HepG2 (cell line): ENCODE results near the gene RASSF7. TPM values are rescaled to one million over a fixed set of nuclear protein-coding genes. Genes with fewer than 3 reads are reported as not detected.

Experiments
- ATAC-seq: fragments of 200-7000 bp; cut with Tn5 transposase; 3 replicates; pipeline ENCODE4 v1.9.1; 2020; ENCODE audit warnings: mild to moderate bottlenecking, moderate library complexity
- BruUV-seq: library from RNA; stranded (reverse); fragments of 400-500 nt; replicated peaks from 2 replicates; lab custom pipeline; 2021; lab: Mats Ljungman, UMichigan
- CTCF ChIA-PET: fragments of 300-600 bp; formaldehyde crosslinking; extraction: SDS; loops from one replicate; lab custom pipeline; 2021; ENCODE audit warnings: low total read pairs, inconsistent platforms, low intra/inter-chr PET ratio; lab: Yijun Ruan, JAX
- POLR2A ChIA-PET: fragments of 350-600 bp; sonication (Branson Sonifier 250); formaldehyde crosslinking; loops from one replicate; lab custom pipeline; 2020; ENCODE audit warnings: antibody characterized with exemption, inconsistent platforms; lab: Yijun Ruan, JAX
- DNase-seq: peaks from one replicate; pipeline ENCODE4 v3.0.0-alpha.2; 2015; ENCODE audit warnings: low spot score
- FAIRE-seq: peaks from 3 replicates; lab custom pipeline; 2011; peaks lifted over from hg19 to GRCh38; lab: Jason Lieb, UNC
- H2AFZ ChIP-seq: one replicate; pipeline ENCODE4 v1.6.1; 2011; ENCODE audit warnings: low read length, inconsistent platforms
- H3K27ac ChIP-seq: fragments of 300-600 bp; 3 replicates; pipeline ENCODE4 v1.8.0; 2011; ENCODE audit warnings: mixed run types, mild to moderate bottlenecking, mixed read lengths, low read length, inconsistent platforms; ENCODE audit not compliant: insufficient read depth; ENCODE audit errors: extremely low read length
- H3K27me3 ChIP-seq, 2 experiments: fragments of 200-600 bp in 1 of 2; 2 replicates in 1 of 2; 3 replicates in 1 of 2; pipeline versions ENCODE4 v1.6.0 to v1.8.0; 2011; ENCODE audit warnings: low read length in 2 of 2, mild to moderate bottlenecking in 2 of 2, moderate library complexity in 2 of 2, inconsistent platforms in 1 of 2; ENCODE audit not compliant: insufficient read depth in 2 of 2, control insufficient read depth in 1 of 2
- H3K36me3 ChIP-seq, 2 experiments: fragments of 200-600 bp in 1 of 2; replicated peaks in 1 of 2; 2 replicates in 1 of 2; 3 replicates in 1 of 2; pipeline versions ENCODE4 v1.5.1 to v1.8.0; 2011; ENCODE audit warnings: low read length in 2 of 2, inconsistent platforms in 1 of 2; ENCODE audit not compliant: insufficient read depth in 2 of 2, control insufficient read depth in 1 of 2
- H3K4me1 ChIP-seq: 2 replicates; pipeline ENCODE4 v1.5.1; 2012; ENCODE audit warnings: low read length, inconsistent platforms; ENCODE audit not compliant: insufficient read depth
- H3K4me2 ChIP-seq: 2 replicates; pipeline ENCODE4 v1.6.0; 2011; ENCODE audit warnings: low read depth, low read length, inconsistent platforms
- H3K4me3 ChIP-seq, 3 experiments: fragments of 200-600 bp in 1 of 3; sonication (generic), shearing (Covaris generic) in 1 of 3; replicated peaks in 1 of 3; 2 replicates each; pipeline ENCODE4 v1.5.1; 2011 to 2016; ENCODE audit warnings: low read length in 3 of 3, inconsistent platforms in 2 of 3, low read depth in 2 of 3, mild to moderate bottlenecking in 2 of 3, control low read depth in 1 of 3, mixed read lengths in 1 of 3; ENCODE audit not compliant: insufficient read depth in 1 of 3
- H3K79me2 ChIP-seq: one replicate; pipeline ENCODE4 v1.6.1; 2011; ENCODE audit warnings: low read length, inconsistent platforms; ENCODE audit not compliant: insufficient read depth
- H3K9ac ChIP-seq: 2 replicates; pipeline ENCODE4 v1.6.0; 2011; ENCODE audit warnings: mild to moderate bottlenecking, low read depth, low read length, inconsistent platforms; ENCODE audit not compliant: insufficient read depth
- H3K9me3 ChIP-seq: 2 replicates; pipeline ENCODE4 v1.5.1; 2012; ENCODE audit warnings: mild to moderate bottlenecking, low read length
- H4K20me1 ChIP-seq: 2 replicates; pipeline ENCODE4 v1.6.0; 2011; ENCODE audit warnings: inconsistent platforms, mild to moderate bottlenecking, low read length, moderate library complexity; ENCODE audit not compliant: insufficient read depth
- POLR2AphosphoS5 ChIP-seq: IDR thresholded peaks from 2 replicates; pipeline ENCODE4 v1.6.1; 2012; ENCODE audit warnings: low read depth, low read length
- SP5 ChIP-seq: IDR thresholded peaks from 2 replicates; pipeline ENCODE4 v1.6.1; 2016; ENCODE audit warnings: low read depth, borderline replicate concordance
- U2AF2 ChIP-seq: fragments of 200-400 bp; formaldehyde crosslinking; IDR thresholded peaks from 2 replicates; pipeline ENCODE4 v1.6.1; 2017; ENCODE audit warnings: low read depth, mild to moderate bottlenecking, low read length
- ZFX ChIP-seq: sonication (generic); formaldehyde crosslinking; IDR thresholded peaks from 2 replicates; pipeline ENCODE4 v1.4.0; 2020; ENCODE audit warnings: mild to moderate bottlenecking, low read depth, missing genetic modification reagents, moderate library complexity
- ZNF34 ChIP-seq: sonication (generic); formaldehyde crosslinking; IDR thresholded peaks from 2 replicates; pipeline ENCODE4 v1.4.0; 2020; ENCODE audit warnings: mild to moderate bottlenecking, missing genetic modification reagents, borderline replicate concordance
- ZNF496 ChIP-seq: sonication (generic); formaldehyde crosslinking; IDR thresholded peaks from 2 replicates; pipeline ENCODE4 v1.8.1; 2023; ENCODE audit warnings: mild to moderate bottlenecking, moderate library complexity, missing genetic modification reagents; ENCODE audit not compliant: insufficient replicate concordance
- ZNF547 ChIP-seq: sonication (generic); formaldehyde crosslinking; IDR thresholded peaks from 2 replicates; pipeline ENCODE4 v1.5.1; 2020; ENCODE audit warnings: mild to moderate bottlenecking, missing genetic modification reagents
- ZNF615 ChIP-seq: sonication (generic); formaldehyde crosslinking; IDR thresholded peaks from 2 replicates; pipeline ENCODE4 v1.5.0; 2020; ENCODE audit warnings: mild to moderate bottlenecking, missing genetic modification reagents, borderline replicate concordance
- ZNF788 ChIP-seq: sonication (generic); formaldehyde crosslinking; IDR thresholded peaks from 2 replicates; pipeline ENCODE4 v1.5.0; 2020; ENCODE audit warnings: mild to moderate bottlenecking, missing genetic modification reagents, borderline replicate concordance
- ZZZ3 ChIP-seq: sonication (generic); formaldehyde crosslinking; IDR thresholded peaks from 2 replicates; pipeline ENCODE4 v1.4.0; 2020; ENCODE audit warnings: missing genetic modification reagents, mild to moderate bottlenecking, borderline replicate concordance
- WGBS: methylation state at CpG from one replicate; pipeline ENCODE4 v1.1.6; 2017; ENCODE audit warnings: low lambda C conversion rate; 5-methylcytosine and 5-hydroxymethylcytosine counted together
- in situ Hi-C: cut with HindIII; loops from 2 replicates; pipeline ENCODE4 v1.10.0; 2017; ENCODE audit warnings: low pct_unique_long_range_greater_than_20kb; ENCODE audit not compliant: extremely low pct_ligation_motif_present
- intact Hi-C: fragments of 100-400 bp; cut with micrococcal nuclease; formaldehyde crosslinking; loops from one replicate; pipeline ENCODE4 v1.10.0; 2022; ENCODE audit not compliant: unreplicated experiment
- polyA plus RNA-seq, 8 experiments: library from polyadenylated mRNA; depleted of rRNA in 3 of 8; stranded (reverse) in 7 of 8; unstranded in 1 of 8; fragments of >200 nt; fragmentation: Illumina TruSeq in 4 of 8; extraction: Trizol in 4 of 8; gene quantifications; 2 replicates each; pipeline versions ENCODE4 v1.2.1 to v1.2.3, GENCODE V29; 2011 to 2016; ENCODE audit warnings: low read depth in 4 of 8, missing spikeins in 1 of 8, mixed read lengths in 1 of 8; ENCODE audit not compliant: insufficient read depth in 1 of 8
- total RNA-seq, 5 experiments: library from RNA; depleted of rRNA; stranded (reverse); fragments of >200 nt; fragmentation: Illumina TruSeq; extraction: Trizol; gene quantifications; 2 replicates each; pipeline ENCODE4 v1.2.3, GENCODE V29; 2016; ENCODE audit warnings: low read depth in 1 of 5
- TF ChIP-seq, protein P1 (sequence below): sonication (generic); formaldehyde crosslinking; IDR thresholded peaks from 2 replicates; pipeline ENCODE4 v1.4.0; 2020; ENCODE audit warnings: missing genetic modification reagents, mild to moderate bottlenecking, borderline replicate concordance
- TF ChIP-seq, protein P2 (sequence below): sonication (generic); formaldehyde crosslinking; IDR thresholded peaks from 2 replicates; pipeline ENCODE4 v1.4.0; 2020; ENCODE audit warnings: mild to moderate bottlenecking, low read depth, missing genetic modification reagents
- TF ChIP-seq, protein P3 (sequence below): sonication (generic); formaldehyde crosslinking; IDR thresholded peaks from 2 replicates; pipeline ENCODE4 v1.5.0; 2020; ENCODE audit warnings: missing genetic modification reagents, mild to moderate bottlenecking, borderline replicate concordance

The RASSF7 gene
- total and polyA plus RNA-seq, 2 of the 13 experiments (the other 11 are each of a cell fraction or from before 2014, with no cell fraction given) = 20.2 to 28.6 TPM

DNA sequence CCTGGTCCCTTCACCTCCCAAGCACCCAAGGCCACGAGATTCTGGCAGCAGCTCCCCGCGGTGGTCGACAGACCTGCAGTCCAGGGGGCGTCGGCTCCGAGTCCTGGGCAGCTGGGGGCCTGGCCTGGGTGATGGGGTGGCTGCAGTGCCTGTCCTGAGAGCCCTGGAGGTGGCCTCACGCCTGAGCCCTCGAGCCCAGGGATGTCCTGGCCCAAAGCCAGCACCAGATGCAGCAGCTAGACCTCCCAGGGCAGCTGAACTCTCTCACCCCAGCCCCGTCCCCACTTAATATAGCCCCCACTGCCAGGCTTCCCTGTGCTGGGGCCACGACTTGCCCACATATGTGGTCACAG is 6.8 kb upstream of the RASSF7 start:
- Histone ChIP-seq H3K4me1 (peaks cover 71% of the 10 kb centered on the region), H3K27me3 (peaks cover 11 to 23% of the 10 kb centered on the region in 2 experiments; a peak in 4 of 5 replicates), H3K4me3 (peak overlapping the region in 2 of 3 experiments; percentile 47 to 71; a peak in 3 of 6 replicates), H3K79me2 (no peaks in the 10 kb centered on the region), H2AFZ (no peak overlapping the region), H3K9ac (peak overlapping the region; percentile 17; the same call in 1 of the 2 replicates), H3K9me3 (no peaks in the 10 kb centered on the region), H3K27ac (no peak overlapping the region), H3K4me2 (peak overlapping the region; percentile 86), H4K20me1 (no peaks in the 10 kb centered on the region), H3K36me3 (no peaks in the 10 kb centered on the region)
- in situ Hi-C loops = loop anchor here (10.0 kb wide), 1 partner anchor 71 kb away; the partner anchor contains the start of genes CDHR5 and SCT
- ChIA-PET CTCF (no interaction called here), POLR2A (interaction anchor here (0.6 to 1.4 kb wide), 7 partner anchors 9 to 101 kb away, joined by 3 to 5 read pairs (median 4); partner anchors contain the start of gene HRAS)
- no TSS peak for BruUV-seq
- WGBS = 0% methylated on average over 3 of the region's 11 CpGs
- ATAC-seq = peak; percentile 15
- no peak for DNase-seq
- intact Hi-C loops = loop anchor here (10.0 kb wide), 1 partner anchor 61 kb away; the partner anchor contains the start of gene IRF7
- no peak for FAIRE-seq
- TF ChIP-seq ZNF788 (CRISPR knock-in tag) (no peak), ZNF547 (CRISPR knock-in tag) (no peak), ZNF496 (CRISPR knock-in tag) (no peak), ZNF34 (CRISPR knock-in tag) (no peak), POLR2AphosphoS5 (no peak), ZZZ3 (CRISPR knock-in tag) (0 out of 2 replicates have a peak, but pooled peaks have one; percentile 22), ZNF615 (CRISPR knock-in tag) (no peak), ZFX (CRISPR knock-in tag) (0 out of 2 replicates have a peak, but pooled peaks have one; percentile 17), U2AF2 (no peak), SP5 (CRISPR knock-in tag) (no peak)
- TF ChIP-seq, protein P1, sequence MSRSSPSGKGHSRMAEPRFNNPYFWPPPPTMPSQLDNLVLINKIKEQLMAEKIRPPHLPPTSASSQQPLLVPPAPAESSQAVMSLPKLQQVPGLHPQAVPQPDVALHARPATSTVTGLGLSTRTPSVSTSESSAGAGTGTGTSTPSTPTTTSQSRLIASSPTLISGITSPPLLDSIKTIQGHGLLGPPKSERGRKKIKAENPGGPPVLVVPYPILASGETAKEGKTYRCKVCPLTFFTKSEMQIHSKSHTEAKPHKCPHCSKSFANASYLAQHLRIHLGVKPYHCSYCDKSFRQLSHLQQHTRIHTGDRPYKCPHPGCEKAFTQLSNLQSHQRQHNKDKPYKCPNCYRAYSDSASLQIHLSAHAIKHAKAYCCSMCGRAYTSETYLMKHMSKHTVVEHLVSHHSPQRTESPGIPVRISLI (CRISPR knock-in tag) = 0 out of 2 replicates have a peak, but pooled peaks have one; percentile 39
- TF ChIP-seq, protein P2, sequence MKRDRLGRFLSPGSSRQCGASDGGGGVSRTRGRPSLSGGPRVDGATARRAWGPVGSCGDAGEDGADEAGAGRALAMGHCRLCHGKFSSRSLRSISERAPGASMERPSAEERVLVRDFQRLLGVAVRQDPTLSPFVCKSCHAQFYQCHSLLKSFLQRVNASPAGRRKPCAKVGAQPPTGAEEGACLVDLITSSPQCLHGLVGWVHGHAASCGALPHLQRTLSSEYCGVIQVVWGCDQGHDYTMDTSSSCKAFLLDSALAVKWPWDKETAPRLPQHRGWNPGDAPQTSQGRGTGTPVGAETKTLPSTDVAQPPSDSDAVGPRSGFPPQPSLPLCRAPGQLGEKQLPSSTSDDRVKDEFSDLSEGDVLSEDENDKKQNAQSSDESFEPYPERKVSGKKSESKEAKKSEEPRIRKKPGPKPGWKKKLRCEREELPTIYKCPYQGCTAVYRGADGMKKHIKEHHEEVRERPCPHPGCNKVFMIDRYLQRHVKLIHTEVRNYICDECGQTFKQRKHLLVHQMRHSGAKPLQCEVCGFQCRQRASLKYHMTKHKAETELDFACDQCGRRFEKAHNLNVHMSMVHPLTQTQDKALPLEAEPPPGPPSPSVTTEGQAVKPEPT = 0 out of 2 replicates have a peak, but pooled peaks have one; percentile 38
- TF ChIP-seq, protein P3, sequence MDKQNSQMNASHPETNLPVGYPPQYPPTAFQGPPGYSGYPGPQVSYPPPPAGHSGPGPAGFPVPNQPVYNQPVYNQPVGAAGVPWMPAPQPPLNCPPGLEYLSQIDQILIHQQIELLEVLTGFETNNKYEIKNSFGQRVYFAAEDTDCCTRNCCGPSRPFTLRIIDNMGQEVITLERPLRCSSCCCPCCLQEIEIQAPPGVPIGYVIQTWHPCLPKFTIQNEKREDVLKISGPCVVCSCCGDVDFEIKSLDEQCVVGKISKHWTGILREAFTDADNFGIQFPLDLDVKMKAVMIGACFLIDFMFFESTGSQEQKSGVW (CRISPR knock-in tag) = no peak
